HCT116 (cell line): ENCODE results near the gene HDAC11. TPM values are rescaled to one million over a fixed set of nuclear protein-coding genes. Genes with fewer than 3 reads are reported as not detected.

Source experiments
- ATAC-seq: fragments of 200-7000 bp; cut with Tn5 transposase; 2 replicates; pipeline ENCODE4 v1.9.1; 2020; ENCODE audit warnings: mild to moderate bottlenecking, moderate library complexity
- BruUV-seq: library from RNA; stranded (reverse); fragments of 400-500 nt; replicated peaks from 2 replicates; lab custom pipeline; 2021; lab: Mats Ljungman, UMichigan
- CTCF ChIA-PET: fragments of 300-600 bp; sonication (Branson Sonifier 250); formaldehyde crosslinking; loops from one replicate; lab custom pipeline; 2021; ENCODE audit warnings: antibody characterized with exemption; lab: Charles Lee
- POLR2A ChIA-PET: fragments of 300-600, 350-600 bp; sonication (Branson Sonifier 250); formaldehyde crosslinking; loops from one replicate; lab custom pipeline; 2021; ENCODE audit warnings: antibody characterized with exemption; lab: Charles Lee
- RAD21 ChIA-PET, 2 experiments: fragments of 300-600 bp; sonication (Branson Sonifier 250); formaldehyde crosslinking; loops; one replicate each; lab custom pipeline; 2023; ENCODE audit warnings: low total read pairs in 2 of 2; ENCODE audit not compliant: uncharacterized antibody in 2 of 2, unreplicated experiment in 2 of 2, low non-redundant PET in 1 of 2; lab: Charles Lee
- DNase-seq: peaks from one replicate; pipeline ENCODE4 v3.0.0-alpha.2; 2010; ENCODE audit warnings: low read depth, low spot score
- H2AFZ ChIP-seq: fragments of 200-600 bp; shearing (Covaris generic), sonication (generic); 2 replicates; pipeline ENCODE4 v1.6.1; 2017; ENCODE audit warnings: low read depth, mixed run types, mixed read lengths, antibody characterized with exemption, low read length; ENCODE audit not compliant: poor library complexity, severe bottlenecking
- H3K27ac ChIP-seq: 2 replicates; pipeline ENCODE4 v1.5.1; 2012; ENCODE audit warnings: low read depth, low read length
- H3K27me3 ChIP-seq: fragments of 200-600 bp; sonication (generic); 2 replicates; pipeline ENCODE4 v1.6.1; 2016; ENCODE audit warnings: mixed run types, low read length, mixed read lengths; ENCODE audit not compliant: insufficient read depth
- H3K36me3 ChIP-seq, 2 experiments: fragments of 200-500 bp in 1 of 2; fragments of 200-600 bp in 1 of 2; sonication (Bioruptor generic) in 1 of 2; sonication (generic) in 1 of 2; 2 replicates each; pipeline versions ENCODE4 v1.5.1 to v1.6.1; 2014 to 2016; ENCODE audit warnings: low read length in 2 of 2, inconsistent platforms in 1 of 2, mixed read lengths in 1 of 2, mixed run types in 1 of 2; ENCODE audit not compliant: insufficient read depth in 2 of 2, control insufficient read depth in 1 of 2
- H3K4me1 ChIP-seq, 2 experiments: fragments of 200-600 bp in 1 of 2; sonication (generic) in 1 of 2; 2 replicates each; pipeline versions ENCODE4 v1.5.1 to v1.6.1; 2012 to 2017; ENCODE audit warnings: low read length in 2 of 2, inconsistent platforms in 1 of 2, mild to moderate bottlenecking in 1 of 2, mixed read lengths in 1 of 2, mixed run types in 1 of 2, moderate library complexity in 1 of 2; ENCODE audit not compliant: insufficient read depth in 2 of 2, control insufficient read depth in 1 of 2
- H3K4me2 ChIP-seq: fragments of 200-600 bp; sonication (generic); 2 replicates; pipeline ENCODE4 v1.6.1; 2017; ENCODE audit warnings: mixed run types, low read length, mixed read lengths
- H3K4me3 ChIP-seq, 2 experiments: fragments of 200-600 bp in 1 of 2; sonication (generic) in 1 of 2; replicated peaks in 1 of 2; 2 replicates each; pipeline ENCODE4 v1.5.1; 2011 to 2016; ENCODE audit warnings: low read length in 2 of 2, control low read depth in 1 of 2, low read depth in 1 of 2, mild to moderate bottlenecking in 1 of 2, mixed read lengths in 1 of 2, mixed run types in 1 of 2
- H3K79me2 ChIP-seq: fragments of 200-600 bp; sonication (generic); 2 replicates; pipeline ENCODE4 v1.6.1; 2017; ENCODE audit warnings: mild to moderate bottlenecking, mixed run types, low read length, moderate library complexity, mixed read lengths; ENCODE audit not compliant: insufficient read depth
- H3K9ac ChIP-seq: fragments of 200-600 bp; sonication (generic); 2 replicates; pipeline ENCODE4 v1.6.1; 2016; ENCODE audit warnings: low read length, mixed read lengths
- H3K9me2 ChIP-seq: fragments of 200-600 bp; sonication (generic), shearing (Covaris generic); 2 replicates; pipeline ENCODE4 v1.6.1; 2017; ENCODE audit warnings: mixed run types, mild to moderate bottlenecking, moderate library complexity; ENCODE audit not compliant: insufficient read depth
- H3K9me3 ChIP-seq, 2 experiments: fragments of 200-500 bp in 1 of 2; fragments of 200-600 bp in 1 of 2; sonication (Bioruptor generic) in 1 of 2; sonication (generic) in 1 of 2; 2 replicates each; pipeline ENCODE4 v1.6.1; 2014 to 2017; ENCODE audit warnings: low read length in 2 of 2, mixed read lengths in 2 of 2, inconsistent platforms in 1 of 2, low read depth in 1 of 2, mild to moderate bottlenecking in 1 of 2, mixed run types in 1 of 2, moderate library complexity in 1 of 2; ENCODE audit not compliant: control insufficient read depth in 1 of 2, insufficient read depth in 1 of 2
- H4K20me1 ChIP-seq: fragments of 200-600 bp; sonication (generic), shearing (Covaris generic); 2 replicates; pipeline ENCODE4 v1.6.1; 2017; ENCODE audit warnings: mixed run types, mild to moderate bottlenecking, moderate library complexity; ENCODE audit not compliant: insufficient read depth
- ATF3 ChIP-seq: IDR thresholded peaks from 2 replicates; pipeline ENCODE4 v1.6.1; 2012
- CBX3 ChIP-seq: IDR thresholded peaks from 2 replicates; pipeline ENCODE4 v1.6.1; 2012; ENCODE audit warnings: low read depth
- CEBPB ChIP-seq: IDR thresholded peaks from 2 replicates; pipeline ENCODE4 v1.6.1; 2012; ENCODE audit warnings: low read depth
- ELF1 ChIP-seq: IDR thresholded peaks from 2 replicates; pipeline ENCODE4 v1.6.1; 2012; ENCODE audit warnings: low read depth, borderline replicate concordance
- EZH2 ChIP-seq: fragments of 200-600 bp; sonication (generic); IDR thresholded peaks from 2 replicates; pipeline ENCODE4 v1.6.1; 2017; ENCODE audit warnings: antibody characterized with exemption, mixed run types
- RAD21 ChIP-seq: IDR thresholded peaks from 2 replicates; pipeline ENCODE4 v1.6.1; 2012; ENCODE audit warnings: low read depth, mild to moderate bottlenecking
- SIN3A ChIP-seq: IDR thresholded peaks from 2 replicates; pipeline ENCODE4 v1.6.1; 2012; ENCODE audit warnings: low read depth
- SP1 ChIP-seq: IDR thresholded peaks from 2 replicates; pipeline ENCODE4 v1.6.1; 2012; ENCODE audit warnings: low read depth
- TCF7L2 ChIP-seq: IDR thresholded peaks from 2 replicates; pipeline ENCODE4 v1.7.0; 2011; ENCODE audit warnings: borderline replicate concordance, inconsistent platforms; ENCODE audit not compliant: insufficient read depth, insufficient read length; ENCODE audit errors: extremely low read depth
- ZBTB33 ChIP-seq: IDR thresholded peaks from 2 replicates; pipeline ENCODE4 v1.6.1; 2011; ENCODE audit warnings: mild to moderate bottlenecking, low read length, moderate library complexity; ENCODE audit not compliant: insufficient replicate concordance; ENCODE audit errors: extremely low read depth
- intact Hi-C: fragments of 100-400 bp; cut with micrococcal nuclease; formaldehyde crosslinking; loops from 2 replicates; pipeline ENCODE4 v1.10.0; 2022
- total RNA-seq: library from RNA; stranded (reverse); gene quantifications from one replicate; pipeline ENCODE4 v1.2.1, GENCODE V29; 2021; ENCODE audit not compliant: unreplicated experiment
- TF ChIP-seq, protein P1 (sequence below): IDR thresholded peaks from 2 replicates; pipeline ENCODE4 v1.6.1; 2012
- TF ChIP-seq, protein P2 (sequence below), 3 experiments: fragments of 200-600 bp in 1 of 3; sonication (generic) in 1 of 3; IDR thresholded peaks in 2 of 3; conservative IDR thresholded peaks in 1 of 3; 2 replicates each; pipeline ENCODE4 v1.5.1; 2012 to 2017; ENCODE audit warnings: low read depth in 2 of 3, low read length in 2 of 3, antibody characterized with exemption in 1 of 3, borderline replicate concordance in 1 of 3, control low read depth in 1 of 3, mild to moderate bottlenecking in 1 of 3, mixed read lengths in 1 of 3, mixed run types in 1 of 3, moderate library complexity in 1 of 3; ENCODE audit not compliant: insufficient read depth in 1 of 3

Gene HDAC11
- total RNA-seq, 1 experiment from 2014 or later = 16.1 TPM

DNA sequence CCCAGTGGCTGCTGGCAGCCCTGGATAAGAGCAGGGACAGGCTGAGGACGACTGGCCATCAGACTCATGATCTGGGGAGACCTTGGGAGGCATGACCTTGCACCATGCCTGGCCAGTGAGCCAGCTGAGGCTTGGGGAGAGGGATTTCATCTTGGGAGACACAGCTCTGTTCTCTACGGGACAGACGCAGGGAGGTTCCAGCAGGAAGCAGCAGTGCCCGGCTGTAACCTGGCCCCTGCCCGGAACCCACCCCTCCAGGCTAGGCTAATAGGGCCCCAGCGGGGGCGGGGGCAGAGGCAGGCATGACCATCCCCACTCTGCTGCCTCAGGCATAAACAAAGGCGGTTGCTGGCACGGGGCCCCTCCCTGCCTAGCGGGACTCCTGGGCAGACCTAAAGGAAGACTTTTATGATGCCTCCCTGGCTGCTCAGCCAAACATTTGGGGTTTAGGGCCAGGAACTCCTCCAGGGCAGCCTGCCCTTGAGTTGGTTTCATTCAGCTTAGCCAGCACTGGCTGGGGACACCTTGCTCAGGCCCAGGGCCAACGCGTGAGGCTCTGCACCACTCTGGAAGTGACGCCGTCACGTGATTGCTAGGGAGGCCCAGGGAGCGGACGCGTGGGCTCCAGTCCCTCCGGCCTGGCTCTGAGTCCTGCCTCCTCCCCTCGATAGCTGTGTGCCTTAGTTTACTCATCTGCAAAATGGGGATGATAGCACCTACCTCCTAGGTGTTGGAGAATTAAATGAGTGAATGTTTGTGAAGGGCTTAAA is 27.6 kb downstream of the HDAC11 start:
- no peak for ATAC-seq
- no peaks in the 10 kb centered on the region for H3K27me3 ChIP-seq
- intact Hi-C loops = no loop called here
- peaks cover 6% of the 10 kb centered on the region in 2 experiments; a peak in 2 of 4 replicates for H3K4me1 ChIP-seq
- H3K27ac ChIP-seq = no peak overlapping the region
- RAD21 ChIA-PET = interaction anchor here in 1 of 2 experiments (0.8 kb wide), 1 partner anchor 140 kb away, joined by 3 read pairs; no protein-coding TSS in a partner anchor
- H3K9ac ChIP-seq = no peak overlapping the region
- no peaks in the 10 kb centered on the region for H3K9me2 ChIP-seq
- no peak for TF ChIP-seq ATF3
- TF ChIP-seq SP1 = no peak
- TF ChIP-seq ZBTB33 = no peak
- CTCF ChIA-PET = interaction anchor here (1.3 kb wide), 1 partner anchor 140 kb away, joined by 4 read pairs; no protein-coding TSS in a partner anchor
- H2AFZ ChIP-seq = no peak overlapping the region
- no peaks in the 10 kb centered on the region for H3K79me2 ChIP-seq
- POLR2A ChIA-PET = no interaction called here
- no peak overlapping the region for H3K4me3 ChIP-seq
- H3K36me3 ChIP-seq = no peaks in the 10 kb centered on the region
- no peak for DNase-seq
- no peaks in the 10 kb centered on the region for H4K20me1 ChIP-seq
- no peaks in the 10 kb centered on the region for H3K9me3 ChIP-seq
- BruUV-seq = no TSS peak
- H3K4me2 ChIP-seq = no peak overlapping the region

GRCh38 chr3:13508496-13508895 is 28.4 kb downstream of the HDAC11 start:
- intact Hi-C loops = no loop called here
- H3K36me3 ChIP-seq = no peaks in the 10 kb centered on the region
- H3K4me3 ChIP-seq = no peak overlapping the region
- no peaks in the 10 kb centered on the region for H4K20me1 ChIP-seq
- no peak overlapping the region for H3K9ac ChIP-seq
- H3K9me2 ChIP-seq = no peaks in the 10 kb centered on the region
- no peak overlapping the region for H3K27ac ChIP-seq
- no peak overlapping the region for H3K4me2 ChIP-seq
- RAD21 ChIA-PET = no interaction called here
- H3K4me1 ChIP-seq = peaks cover 12 to 13% of the 10 kb centered on the region in 2 experiments
- BruUV-seq = no TSS peak
- no peaks in the 10 kb centered on the region for H3K9me3 ChIP-seq
- CTCF ChIA-PET = no interaction called here
- H3K27me3 ChIP-seq = no peaks in the 10 kb centered on the region
- no peaks in the 10 kb centered on the region for H3K79me2 ChIP-seq
- no peak for DNase-seq
- no peak overlapping the region for H2AFZ ChIP-seq
- ATAC-seq = no peak
- POLR2A ChIA-PET = no interaction called here
- no peak for TF ChIP-seq TCF7L2
- no peak for TF ChIP-seq EZH2
- TF ChIP-seq, protein P1, sequence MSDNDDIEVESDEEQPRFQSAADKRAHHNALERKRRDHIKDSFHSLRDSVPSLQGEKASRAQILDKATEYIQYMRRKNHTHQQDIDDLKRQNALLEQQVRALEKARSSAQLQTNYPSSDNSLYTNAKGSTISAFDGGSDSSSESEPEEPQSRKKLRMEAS = no peak
- TF ChIP-seq ZBTB33 = no peak
- TF ChIP-seq, protein P2, sequence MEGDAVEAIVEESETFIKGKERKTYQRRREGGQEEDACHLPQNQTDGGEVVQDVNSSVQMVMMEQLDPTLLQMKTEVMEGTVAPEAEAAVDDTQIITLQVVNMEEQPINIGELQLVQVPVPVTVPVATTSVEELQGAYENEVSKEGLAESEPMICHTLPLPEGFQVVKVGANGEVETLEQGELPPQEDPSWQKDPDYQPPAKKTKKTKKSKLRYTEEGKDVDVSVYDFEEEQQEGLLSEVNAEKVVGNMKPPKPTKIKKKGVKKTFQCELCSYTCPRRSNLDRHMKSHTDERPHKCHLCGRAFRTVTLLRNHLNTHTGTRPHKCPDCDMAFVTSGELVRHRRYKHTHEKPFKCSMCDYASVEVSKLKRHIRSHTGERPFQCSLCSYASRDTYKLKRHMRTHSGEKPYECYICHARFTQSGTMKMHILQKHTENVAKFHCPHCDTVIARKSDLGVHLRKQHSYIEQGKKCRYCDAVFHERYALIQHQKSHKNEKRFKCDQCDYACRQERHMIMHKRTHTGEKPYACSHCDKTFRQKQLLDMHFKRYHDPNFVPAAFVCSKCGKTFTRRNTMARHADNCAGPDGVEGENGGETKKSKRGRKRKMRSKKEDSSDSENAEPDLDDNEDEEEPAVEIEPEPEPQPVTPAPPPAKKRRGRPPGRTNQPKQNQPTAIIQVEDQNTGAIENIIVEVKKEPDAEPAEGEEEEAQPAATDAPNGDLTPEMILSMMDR (IDR thresholded peaks at IDR 0.05 in 2 of 3, conservative IDR thresholded peaks at IDR 0.05 in 1 of 3; ENCODE audit: borderline replicate concordance in 1 of 3, insufficient read depth in 1 of 3, low read depth in 2 of 3, low read length in 2 of 3) = no peak
- no peak for TF ChIP-seq ELF1
- TF ChIP-seq SIN3A = no peak
- TF ChIP-seq CEBPB = no peak
- no peak for TF ChIP-seq RAD21
- no peak for TF ChIP-seq CBX3
